ENCODE measurements around the gene GPC6.

GPC6 gene

DNA sequence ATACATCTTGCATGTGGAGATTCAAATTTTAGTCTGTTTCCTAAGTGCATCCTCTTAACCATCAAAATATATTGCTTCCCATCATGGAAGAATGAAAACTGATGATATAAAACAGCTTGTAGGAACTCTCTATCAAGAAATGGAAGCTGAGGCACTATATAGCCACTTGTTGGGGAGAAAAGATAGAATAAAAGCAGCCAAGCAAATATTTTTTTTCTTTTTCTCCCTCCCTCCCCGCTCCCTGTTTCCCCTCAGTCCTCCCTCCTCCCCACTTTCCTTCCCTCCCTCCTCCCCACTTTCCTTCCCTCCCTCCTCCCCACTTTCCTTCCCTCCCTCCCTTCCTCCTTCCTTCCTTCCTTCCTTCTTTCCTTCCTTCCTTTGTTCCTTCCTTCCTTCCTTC is 413.8 kb downstream of the GPC6 start:
- TF ChIP-seq, protein P1, sequence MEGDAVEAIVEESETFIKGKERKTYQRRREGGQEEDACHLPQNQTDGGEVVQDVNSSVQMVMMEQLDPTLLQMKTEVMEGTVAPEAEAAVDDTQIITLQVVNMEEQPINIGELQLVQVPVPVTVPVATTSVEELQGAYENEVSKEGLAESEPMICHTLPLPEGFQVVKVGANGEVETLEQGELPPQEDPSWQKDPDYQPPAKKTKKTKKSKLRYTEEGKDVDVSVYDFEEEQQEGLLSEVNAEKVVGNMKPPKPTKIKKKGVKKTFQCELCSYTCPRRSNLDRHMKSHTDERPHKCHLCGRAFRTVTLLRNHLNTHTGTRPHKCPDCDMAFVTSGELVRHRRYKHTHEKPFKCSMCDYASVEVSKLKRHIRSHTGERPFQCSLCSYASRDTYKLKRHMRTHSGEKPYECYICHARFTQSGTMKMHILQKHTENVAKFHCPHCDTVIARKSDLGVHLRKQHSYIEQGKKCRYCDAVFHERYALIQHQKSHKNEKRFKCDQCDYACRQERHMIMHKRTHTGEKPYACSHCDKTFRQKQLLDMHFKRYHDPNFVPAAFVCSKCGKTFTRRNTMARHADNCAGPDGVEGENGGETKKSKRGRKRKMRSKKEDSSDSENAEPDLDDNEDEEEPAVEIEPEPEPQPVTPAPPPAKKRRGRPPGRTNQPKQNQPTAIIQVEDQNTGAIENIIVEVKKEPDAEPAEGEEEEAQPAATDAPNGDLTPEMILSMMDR (IDR thresholded peaks at IDR 0.05; ENCODE audit: extremely low read depth, insufficient read depth, missing control alignments), result no peak
- in situ Hi-C loops (cut with MboI; ENCODE audit: low pct_unique_long_range_greater_than_20kb, low sequenced_read_pairs, unreplicated experiment), result no loop called here
- DNase-seq (ENCODE audit: low spot score), result no peak

DNA sequence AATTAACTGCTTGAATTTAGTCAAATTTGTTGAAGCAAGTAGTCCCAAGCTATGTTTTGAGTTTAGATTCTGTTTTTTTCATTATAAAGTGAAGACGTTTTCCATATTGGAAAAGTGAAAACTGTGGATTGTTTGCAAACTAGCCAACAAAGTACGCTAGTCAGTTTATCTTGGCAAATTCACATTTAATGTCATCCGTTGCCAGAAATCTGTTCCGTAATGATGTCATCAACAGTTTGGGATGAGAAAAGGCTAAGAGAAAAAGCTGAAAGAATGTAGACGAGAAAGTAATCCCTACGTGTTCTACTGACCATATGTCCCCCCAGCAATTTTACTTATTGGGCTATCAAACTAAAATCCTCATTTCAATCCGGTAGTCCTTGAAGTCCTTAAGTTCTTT is 419.6 kb downstream of the GPC6 start:
- no peak for DNase-seq (ENCODE audit: low spot score)
- TF ChIP-seq, protein P1 (IDR thresholded peaks at IDR 0.05; ENCODE audit: extremely low read depth, insufficient read depth, missing control alignments), result no peak

DNA sequence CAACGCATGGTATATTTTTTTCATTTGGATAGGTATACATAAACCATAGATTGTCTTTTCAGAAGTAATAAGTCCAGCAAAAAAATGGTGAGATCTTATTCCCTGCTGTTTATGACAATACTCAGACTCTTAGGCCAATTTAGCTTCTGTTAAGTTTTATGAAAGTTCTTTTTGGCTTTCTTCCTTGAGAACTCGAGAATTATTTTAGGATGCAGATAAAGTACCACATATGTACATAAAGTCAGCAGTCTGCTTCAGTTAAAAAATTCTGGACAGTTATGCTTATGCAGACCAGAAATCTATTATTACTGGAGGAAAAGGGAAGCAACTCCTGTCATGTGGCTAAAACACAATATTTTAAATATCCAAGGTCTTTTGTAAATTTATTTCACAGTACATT is 422.9 kb downstream of the GPC6 start:
- TF ChIP-seq, protein P1 (IDR thresholded peaks at IDR 0.05; ENCODE audit: extremely low read depth, insufficient read depth, missing control alignments), result no peak
- DNase-seq (ENCODE audit: low spot score), result no peak
- in situ Hi-C loops (cut with MboI; ENCODE audit: low pct_unique_long_range_greater_than_20kb, low sequenced_read_pairs, unreplicated experiment), result no loop called here

More for the DNA sequence above, 419.6 kb downstream of the GPC6 start:
- in situ Hi-C loops (cut with MboI; ENCODE audit: low pct_unique_long_range_greater_than_20kb, low sequenced_read_pairs, unreplicated experiment), result no loop called here

DNA sequence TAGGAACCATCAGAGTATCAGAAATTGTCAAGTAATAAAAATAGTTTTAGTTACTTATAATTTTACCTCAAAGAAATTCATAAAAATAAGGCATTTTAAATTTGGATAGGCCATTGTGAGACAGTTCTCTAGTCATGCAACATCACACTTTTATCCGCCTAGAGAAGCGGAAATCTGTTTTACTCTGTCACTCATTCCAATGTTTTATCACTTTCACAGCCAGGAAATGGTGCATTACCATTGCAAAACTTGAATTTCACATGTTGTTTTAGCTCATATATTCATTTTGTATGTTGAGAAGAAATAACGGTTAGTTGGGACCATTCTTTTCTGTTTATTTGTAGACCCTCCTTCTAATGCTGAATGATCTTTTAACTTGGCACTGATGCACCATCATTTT is 427.2 kb downstream of the GPC6 start:
- no peak for DNase-seq (ENCODE audit: low spot score)
- TF ChIP-seq, protein P1 (IDR thresholded peaks at IDR 0.05; ENCODE audit: extremely low read depth, insufficient read depth, missing control alignments), result no peak
- in situ Hi-C loops (cut with MboI; ENCODE audit: low pct_unique_long_range_greater_than_20kb, low sequenced_read_pairs, unreplicated experiment), result no loop called here

DNA sequence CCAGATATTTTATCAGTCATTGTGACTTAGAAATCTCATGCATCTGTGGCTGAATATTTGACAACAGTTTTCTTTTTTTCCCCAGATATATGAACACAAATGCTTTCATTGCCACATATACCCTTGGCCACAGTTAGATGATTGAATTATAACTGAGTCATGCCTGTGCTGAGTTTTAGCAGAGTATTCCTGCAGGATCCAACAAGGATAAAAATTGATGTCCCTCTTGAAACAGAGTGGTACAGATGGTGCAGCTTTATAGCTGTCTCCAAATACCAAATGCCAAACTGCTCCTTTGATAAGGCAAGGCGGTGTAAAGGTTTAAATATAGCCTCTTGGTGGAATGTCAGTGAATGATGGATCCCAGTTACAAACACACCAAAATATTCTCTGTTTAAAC is 428.5 kb downstream of the GPC6 start:
- no peak for DNase-seq (ENCODE audit: low spot score)
- in situ Hi-C loops (cut with MboI; ENCODE audit: low pct_unique_long_range_greater_than_20kb, low sequenced_read_pairs, unreplicated experiment), result no loop called here
- TF ChIP-seq, protein P1 (IDR thresholded peaks at IDR 0.05; ENCODE audit: extremely low read depth, insufficient read depth, missing control alignments), result no peak

DNA sequence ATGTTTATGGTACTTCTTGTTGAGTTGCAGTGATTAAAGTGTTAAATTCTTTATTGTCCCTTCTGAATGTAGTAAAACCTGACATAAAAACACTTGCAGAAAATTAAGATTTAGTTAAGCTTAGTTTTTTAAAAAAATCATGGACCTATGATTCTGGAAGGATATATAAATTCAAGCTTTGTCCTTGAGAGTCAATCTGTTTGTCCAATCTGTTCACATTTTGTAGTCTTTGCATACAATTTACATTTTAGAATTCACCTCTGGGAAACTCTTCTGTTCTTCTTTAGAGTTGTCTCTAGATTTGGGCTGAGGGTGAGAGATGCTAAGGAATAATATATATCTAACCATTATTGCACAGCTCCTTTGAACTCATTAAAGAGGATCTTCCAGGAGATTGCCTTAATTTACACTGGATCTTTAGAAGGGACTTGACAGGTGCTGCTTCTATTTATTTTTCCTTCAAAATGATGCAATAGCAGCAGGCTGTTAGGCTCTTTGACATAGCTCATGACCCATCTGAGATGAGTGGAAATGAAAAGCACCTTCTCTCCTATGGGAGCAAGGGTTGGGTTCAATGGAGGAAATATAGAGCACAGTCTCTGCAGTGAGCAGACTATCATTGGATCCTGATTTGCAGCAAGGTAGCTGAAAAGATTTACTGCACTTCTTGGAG is 433.9 kb downstream of the GPC6 start:
- in situ Hi-C loops (cut with MboI; ENCODE audit: low pct_unique_long_range_greater_than_20kb, low sequenced_read_pairs, unreplicated experiment), result no loop called here
- DNase-seq (ENCODE audit: low spot score), result no peak

More for the DNA sequence above, 433.9 kb downstream of the GPC6 start:
- TF ChIP-seq, protein P1 (IDR thresholded peaks at IDR 0.05; ENCODE audit: extremely low read depth, insufficient read depth, missing control alignments), result no peak
